Bronchial epithelial cell (primary cell): ENCODE measurements around the gene METTL26. TPM values are rescaled to one million over a fixed set of nuclear protein-coding genes. Genes with fewer than 3 reads are reported as not detected.

Source experiments
- DNase-seq: peaks from one replicate; pipeline ENCODE4 v3.0.0-alpha.2; 2010; ENCODE audit warnings: low read depth
- FAIRE-seq: peaks from 2 replicates; lab custom pipeline; 2011; peaks lifted over from hg19 to GRCh38; lab: Jason Lieb, UNC
- H3K27me3 ChIP-seq: 2 replicates; pipeline ENCODE4 v1.5.1; 2011; ENCODE audit warnings: low read length; ENCODE audit not compliant: control insufficient read depth, insufficient read depth
- H3K36me3 ChIP-seq: 2 replicates; pipeline ENCODE4 v1.5.1; 2011; ENCODE audit warnings: low read length; ENCODE audit not compliant: control insufficient read depth, insufficient read depth
- H3K4me3 ChIP-seq: 2 replicates; pipeline ENCODE4 v1.5.1; 2011; ENCODE audit warnings: mild to moderate bottlenecking, low read depth, low read length, control low read depth
- total RNA-seq: library from RNA; depleted of rRNA; stranded (reverse); fragments of >200 nt; gene quantifications from 2 replicates; pipeline ENCODE4 v1.2.1, GENCODE V29; 2014
- TF ChIP-seq, protein P1 (sequence below): IDR thresholded peaks from 2 replicates; pipeline ENCODE4 v1.5.1; 2011; ENCODE audit warnings: mild to moderate bottlenecking, moderate library complexity, low read length, control low read depth, inconsistent platforms; ENCODE audit not compliant: insufficient read depth, severe bottlenecking

METTL26 gene
- total RNA-seq, 1 donor from 2014 or later: 50.8 TPM

DNA sequence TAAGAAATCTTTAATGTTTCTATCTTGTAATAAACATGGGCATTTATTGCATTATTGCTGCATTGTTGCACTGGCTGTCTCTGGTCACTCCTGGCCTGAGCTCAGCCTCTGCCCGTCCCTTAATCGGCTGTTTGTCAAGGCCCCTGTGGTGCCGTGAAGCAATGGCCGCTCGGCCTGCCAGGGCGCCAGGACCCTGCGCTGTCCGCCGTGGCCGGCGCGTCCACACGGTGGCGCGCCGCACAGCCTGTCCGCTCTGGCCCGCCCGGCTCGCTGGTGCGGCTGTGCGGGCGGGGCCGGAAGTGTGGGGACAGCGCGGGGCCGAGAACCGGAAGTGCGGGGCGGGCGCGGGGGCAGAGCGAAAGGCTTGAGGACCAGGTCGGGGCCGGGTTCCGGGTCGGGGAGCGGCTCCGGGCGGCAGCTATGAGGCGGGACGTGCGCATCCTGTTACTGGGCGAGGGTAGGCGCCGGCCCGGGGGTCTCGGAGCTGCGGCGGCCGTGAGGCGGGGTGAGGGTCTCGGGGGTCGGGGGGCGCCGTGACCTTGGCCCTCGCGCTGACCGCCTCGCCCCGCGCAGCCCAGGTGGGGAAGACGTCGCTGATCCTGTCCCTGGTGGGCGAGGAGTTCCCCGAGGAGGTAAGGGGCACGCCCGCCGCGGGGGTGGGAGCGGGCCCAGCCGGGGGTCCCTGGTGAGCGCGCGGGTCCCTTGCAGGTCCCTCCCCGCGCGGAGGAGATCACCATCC, 31.8 kb upstream of the METTL26 start, which contains the start of gene RHOT2:
RHOT2 (plus strand) TSS at position 353 of the 739 bp plus-strand sequence; CDS start at position 421, 68 bp downstream.
- Histone ChIP-seq H3K36me3 (peaks cover 27% of the 10 kb centered on the region), H3K4me3 (peak within 1 kb of the TSS; percentile 98), H3K27me3 (no peaks in the 10 kb centered on the region)
- FAIRE-seq (no peak), DNase-seq (peak; percentile 65)
- TF ChIP-seq, protein P1, sequence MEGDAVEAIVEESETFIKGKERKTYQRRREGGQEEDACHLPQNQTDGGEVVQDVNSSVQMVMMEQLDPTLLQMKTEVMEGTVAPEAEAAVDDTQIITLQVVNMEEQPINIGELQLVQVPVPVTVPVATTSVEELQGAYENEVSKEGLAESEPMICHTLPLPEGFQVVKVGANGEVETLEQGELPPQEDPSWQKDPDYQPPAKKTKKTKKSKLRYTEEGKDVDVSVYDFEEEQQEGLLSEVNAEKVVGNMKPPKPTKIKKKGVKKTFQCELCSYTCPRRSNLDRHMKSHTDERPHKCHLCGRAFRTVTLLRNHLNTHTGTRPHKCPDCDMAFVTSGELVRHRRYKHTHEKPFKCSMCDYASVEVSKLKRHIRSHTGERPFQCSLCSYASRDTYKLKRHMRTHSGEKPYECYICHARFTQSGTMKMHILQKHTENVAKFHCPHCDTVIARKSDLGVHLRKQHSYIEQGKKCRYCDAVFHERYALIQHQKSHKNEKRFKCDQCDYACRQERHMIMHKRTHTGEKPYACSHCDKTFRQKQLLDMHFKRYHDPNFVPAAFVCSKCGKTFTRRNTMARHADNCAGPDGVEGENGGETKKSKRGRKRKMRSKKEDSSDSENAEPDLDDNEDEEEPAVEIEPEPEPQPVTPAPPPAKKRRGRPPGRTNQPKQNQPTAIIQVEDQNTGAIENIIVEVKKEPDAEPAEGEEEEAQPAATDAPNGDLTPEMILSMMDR: peak; percentile 73

DNA sequence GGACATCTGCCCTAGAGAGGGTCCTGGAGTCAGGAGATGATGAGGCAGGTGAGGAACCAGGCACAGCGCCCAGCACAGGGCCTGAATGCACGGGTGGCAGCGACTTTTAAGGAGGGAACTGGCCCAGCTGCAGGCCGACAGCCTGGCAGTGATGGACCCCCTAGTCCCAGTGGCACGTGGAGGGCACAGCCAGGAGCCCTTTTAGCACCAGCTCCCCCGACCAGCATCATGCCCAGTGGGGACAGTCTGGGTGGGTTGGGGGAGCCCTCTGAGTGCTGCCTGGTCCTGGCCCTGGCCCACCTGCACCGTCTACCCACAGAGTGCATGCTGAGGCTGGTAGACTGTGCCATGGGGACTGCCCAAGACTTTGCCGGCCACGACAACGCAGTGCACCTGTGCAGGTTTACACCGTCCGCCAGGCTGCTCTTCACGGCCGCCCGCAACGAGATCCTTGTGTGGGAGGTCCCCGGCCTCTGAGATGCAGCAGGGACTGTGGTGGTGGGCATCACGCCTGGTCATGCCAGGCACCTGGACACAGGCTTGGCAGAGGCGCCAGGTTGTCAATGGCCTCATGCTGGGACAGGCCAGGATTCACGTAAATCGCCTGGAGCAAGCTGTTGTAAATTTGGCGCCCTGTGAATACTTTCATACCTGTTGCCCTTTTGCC, 31.1 kb upstream of the METTL26 start:
- TF ChIP-seq, protein P1: no peak
- Histone ChIP-seq H3K27me3 (no peaks in the 10 kb centered on the region), H3K36me3 (peaks cover 21% of the 10 kb centered on the region), H3K4me3 (no peak overlapping the region)
- DNase-seq (no peak), FAIRE-seq (no peak)

DNA sequence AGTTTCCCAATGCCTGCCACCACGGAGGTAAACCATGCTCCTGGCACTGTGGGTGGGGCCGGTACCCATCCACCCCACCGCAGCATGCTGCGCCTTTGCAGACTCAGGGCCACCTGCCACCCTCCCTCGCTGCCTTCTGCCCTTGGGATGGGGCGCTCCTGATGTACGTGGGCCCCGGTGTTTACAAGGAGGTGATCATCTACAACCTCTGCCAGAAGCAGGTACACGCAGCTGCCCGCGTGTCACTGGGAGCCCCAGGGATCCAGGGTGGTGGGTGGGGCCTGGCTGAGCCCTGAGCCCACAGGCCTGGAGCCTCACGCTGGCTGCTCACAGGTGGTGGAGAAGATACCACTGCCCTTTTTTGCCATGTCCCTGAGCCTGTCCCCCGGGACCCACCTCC, 30.5 kb upstream of the METTL26 start:
- FAIRE-seq (no peak), DNase-seq (no peak)
- Histone ChIP-seq H3K4me3 (no peak overlapping the region), H3K27me3 (no peaks in the 10 kb centered on the region), H3K36me3 (peaks cover 17% of the 10 kb centered on the region)
- TF ChIP-seq, protein P1: no peak

DNA sequence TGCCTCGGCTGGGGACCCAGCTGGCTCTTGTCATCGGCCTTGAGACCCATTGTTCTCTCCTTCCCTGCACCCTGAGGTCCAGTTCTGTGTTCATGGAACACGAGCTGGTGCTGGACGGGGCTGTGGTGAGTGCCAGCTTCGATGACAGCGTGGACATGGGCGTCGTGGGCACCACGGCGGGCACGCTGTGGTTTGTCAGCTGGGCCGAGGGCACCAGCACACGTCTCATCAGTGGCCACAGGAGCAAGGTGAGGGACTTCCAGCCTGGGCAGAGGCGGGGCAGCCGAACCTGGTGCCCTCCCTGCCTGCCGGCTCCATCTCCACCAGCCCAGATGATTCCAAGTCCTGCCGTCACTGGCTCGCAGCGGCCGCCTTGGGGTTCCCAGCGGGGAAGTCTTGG, 26.5 kb upstream of the METTL26 start:
- H3K4me3 ChIP-seq: no peak overlapping the region
- DNase-seq: no peak
- TF ChIP-seq, protein P1: no peak
- peaks cover 7% of the 10 kb centered on the region for H3K36me3 ChIP-seq
- no peaks in the 10 kb centered on the region for H3K27me3 ChIP-seq
- FAIRE-seq: no peak

DNA sequence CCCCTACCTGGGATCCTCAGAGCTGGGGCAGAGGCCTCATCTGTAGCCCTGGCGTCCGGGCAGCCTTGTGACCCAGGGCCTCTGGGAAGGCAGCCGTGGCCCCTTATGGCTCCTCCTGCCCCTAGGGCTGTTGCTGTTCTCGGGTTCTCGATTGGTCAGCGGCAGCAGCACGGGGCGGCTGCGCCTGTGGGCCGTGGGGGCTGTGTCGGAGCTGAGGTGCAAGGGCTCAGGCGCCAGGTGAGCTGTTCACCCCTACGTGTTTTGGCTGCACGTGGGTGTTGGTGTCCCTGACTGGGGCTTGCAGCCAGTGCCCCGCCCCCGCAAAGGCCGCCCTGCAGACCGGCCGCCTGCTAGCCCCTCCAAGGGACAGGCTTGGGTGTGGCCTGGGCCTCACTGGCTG, 26.0 kb upstream of the METTL26 start:
- no peak for DNase-seq
- no peaks in the 10 kb centered on the region for H3K27me3 ChIP-seq
- no peak for FAIRE-seq
- H3K4me3 ChIP-seq: no peak overlapping the region
- H3K36me3 ChIP-seq: peaks cover 7% of the 10 kb centered on the region
- TF ChIP-seq, protein P1: no peak
